Motor neuron (in vitro differentiated cells): Measurements from ENCODE around the gene FANK1. TPM values are rescaled to one million over a fixed set of nuclear protein-coding genes. Genes with fewer than 3 reads are reported as not detected.

Experiments
- ATAC-seq, 8 experiments: fragments of 200-7000 bp; cut with Tn5 transposase; replicated peaks in 6 of 8; 2 replicates each; pipeline ENCODE4 v1.8.0; 2021; ENCODE audit warnings: mild to moderate bottlenecking in 8 of 8, moderate library complexity in 8 of 8
- H3K27ac ChIP-seq, 2 donors: fragments of 250-450 bp; sonication (Bioruptor Pico); 2 replicates each; pipeline ENCODE4 v1.9.0; 2021; ENCODE audit warnings: antibody characterized with exemption in 2 of 2, mild to moderate bottlenecking in 2 of 2, moderate library complexity in 1 of 2
- H3K4me1 ChIP-seq, 2 donors: fragments of 250-450 bp; sonication (Bioruptor Pico); replicated peaks in 1 of 2; 2 replicates each; pipeline ENCODE4 v1.6.1; 2021; ENCODE audit warnings: antibody characterized with exemption in 2 of 2, mild to moderate bottlenecking in 2 of 2, moderate library complexity in 1 of 2
- H3K4me3 ChIP-seq, 5 donors: fragments of 250-450 bp; sonication (Bioruptor Pico); 2 replicates each; pipeline ENCODE4 v1.9.0; 2021; ENCODE audit warnings: antibody characterized with exemption in 5 of 5, mild to moderate bottlenecking in 5 of 5, moderate library complexity in 4 of 5
- WGBS, 10 experiments: fragments of 450-650 bp; shearing (Covaris generic); methylation state at CpG; one replicate each; pipeline ENCODE4 v1.0.0; 2022; 5-methylcytosine and 5-hydroxymethylcytosine counted together
- in situ Hi-C, 9 experiments: fragments of 400-800 bp; cut with MboI; loops; one replicate each; pipeline ENCODE4 v1.15.0; 2021; ENCODE audit warnings: low sequenced_read_pairs in 9 of 9, low pct_unique_long_range_greater_than_20kb in 2 of 9; ENCODE audit not compliant: unreplicated experiment in 9 of 9
- total RNA-seq, 8 experiments: library from RNA; unstranded; fragments of 300-600 nt; gene quantifications; 2 replicates each; pipeline versions ENCODE4 v1.2.3 to v1.2.4, GENCODE V29; 2022

Gene FANK1
- total RNA-seq, 8 experiments from 2014 or later: 0.99 to 45.9 (median 3.6) TPM

GRCh38 chr10:125984865-125985495, 88.6 kb downstream of the FANK1 start:
- ATAC-seq: no peak
- no peak overlapping the region for H3K27ac ChIP-seq
- H3K4me3 ChIP-seq: no peak overlapping the region
- peaks cover 15 to 20% of the 10 kb centered on the region in 2 donors for H3K4me1 ChIP-seq
- in situ Hi-C loops: loop anchor here in 4 of 9 experiments (10.0 to 25.0 kb wide), 4 partner anchors 402 to 752 kb away; partner anchors contain the start of gene ADAM12 (in 1 of the 4)
- 0 to 98% (median 72%) methylated on average over 1 to 6 of the region's 6 CpGs for WGBS, 10 experiments

- 56 to 100% (median 93%) methylated on average over 2 to 4 of the region's 5 CpGs; no CpG with 5 or more reads in 1 of the 10 experiments for WGBS, 10 experiments
- Histone ChIP-seq H3K4me3 (no peak overlapping the region), H3K4me1 (peaks cover 13 to 19% of the 10 kb centered on the region in 2 donors), H3K27ac (no peak overlapping the region)
- in situ Hi-C loops: loop anchor here in 4 of 9 experiments (10.0 to 25.0 kb wide), 4 partner anchors 402 to 752 kb away; partner anchors contain the start of gene ADAM12 (in 1 of the 4)
- no peak for ATAC-seq
Measured at GRCh38 chr10:125985557-125986240, 89.3 kb downstream of the FANK1 start.

- in situ Hi-C loops: loop anchor here in 4 of 9 experiments (10.0 to 25.0 kb wide), 4 partner anchors 398 to 748 kb away; partner anchors contain the start of gene ADAM12 (in 1 of the 4)
- 86 to 100% (median 90%) methylated on average over 1 to 2 of the region's 5 CpGs; no CpG with 5 or more reads in 5 of the 10 experiments for WGBS, 10 experiments
Measured at GRCh38 chr10:125989791-125990190, 93.4 kb downstream of the FANK1 start.

GRCh38 chr10:125990974-125991373, 94.6 kb downstream of the FANK1 start:
- no peak overlapping the region for H3K4me3 ChIP-seq
- 80 to 100% (median 93%) methylated on average over 1 to 2 of the region's 2 CpGs; no CpG with 5 or more reads in 7 of the 10 experiments for WGBS, 10 experiments
- peaks cover 0 to 3% of the 10 kb centered on the region in 2 donors for H3K4me1 ChIP-seq
- no peak overlapping the region for H3K27ac ChIP-seq
- in situ Hi-C loops: loop anchor here in 4 of 9 experiments (25.0 kb wide), 3 partner anchors 396 to 746 kb away; partner anchors contain the start of gene ADAM12 (in 1 of the 4)
- peak in 5 of 8 experiments; percentile 6 to 82 (median 32) for ATAC-seq

More at GRCh38 chr10:125989791-125990190, 93.4 kb downstream of the FANK1 start:
- H3K27ac ChIP-seq: no peak overlapping the region
- peaks cover 0 to 3% of the 10 kb centered on the region in 2 donors for H3K4me1 ChIP-seq
- no peak for ATAC-seq
- no peak overlapping the region for H3K4me3 ChIP-seq

GRCh38 chr10:125991392-125991791, 95.0 kb downstream of the FANK1 start:
- Histone ChIP-seq H3K27ac (no peak overlapping the region), H3K4me3 (no peak overlapping the region), H3K4me1 (peaks cover 0 to 3% of the 10 kb centered on the region in 2 donors)
- WGBS, 10 experiments: 29 to 100% (median 78%) methylated on average over 1 of the region's 1 CpG; no CpG with 5 or more reads in 2 of the 10 experiments
- peak in 6 of 8 experiments; percentile 9 to 82 (median 44) for ATAC-seq
- in situ Hi-C loops: loop anchor here in 4 of 9 experiments (25.0 kb wide), 3 partner anchors 396 to 746 kb away; partner anchors contain the start of gene ADAM12 (in 1 of the 4)

- WGBS, 10 experiments: 0 to 100% (median 66%) methylated on average over 1 to 6 of the region's 7 CpGs; no CpG with 5 or more reads in 2 of the 10 experiments
- no peak overlapping the region for H3K27ac ChIP-seq
- in situ Hi-C loops: loop anchor here in 4 of 9 experiments (25.0 kb wide), 3 partner anchors 395 to 745 kb away; partner anchors contain the start of gene ADAM12 (in 1 of the 4)
Measured at GRCh38 chr10:125992254-125992653, 95.9 kb downstream of the FANK1 start.

GRCh38 chr10:125994601-125995000, 98.2 kb downstream of the FANK1 start:
- in situ Hi-C loops: loop anchor here in 4 of 9 experiments (25.0 kb wide), 3 partner anchors 393 to 743 kb away; partner anchors contain the start of gene ADAM12 (in 1 of the 4)
- no peak overlapping the region for H3K27ac ChIP-seq
- no peaks in the 10 kb centered on the region for H3K4me1 ChIP-seq
- ATAC-seq: no peak
- WGBS, 10 experiments: 33 to 100% (median 75%) methylated on average over 1 to 4 of the region's 6 CpGs; no CpG with 5 or more reads in 1 of the 10 experiments
- H3K4me3 ChIP-seq: no peak overlapping the region

More at GRCh38 chr10:125992254-125992653, 95.9 kb downstream of the FANK1 start:
- Histone ChIP-seq H3K4me1 (peaks cover 0 to 3% of the 10 kb centered on the region in 2 donors), H3K4me3 (no peak overlapping the region)
- ATAC-seq: peak in 5 of 8 experiments; percentile 39 to 90 (median 68)

GRCh38 chr10:125995726-125996304, 99.5 kb downstream of the FANK1 start:
- in situ Hi-C loops: loop anchor here in 4 of 9 experiments (25.0 kb wide), 3 partner anchors 391 to 741 kb away; partner anchors contain the start of gene ADAM12 (in 1 of the 4)
- 66 to 100% (median 89%) methylated on average over 2 to 8 of the region's 9 CpGs; no CpG with 5 or more reads in 1 of the 10 experiments for WGBS, 10 experiments
- ATAC-seq: no peak
- H3K27ac ChIP-seq: no peak overlapping the region
- no peak overlapping the region for H3K4me3 ChIP-seq
- no peaks in the 10 kb centered on the region for H3K4me1 ChIP-seq

GRCh38 chr10:125997586-125997985, 101.2 kb downstream of the FANK1 start:
- ATAC-seq: no peak
- 20 to 100% (median 88%) methylated on average over 1 to 8 of the region's 12 CpGs; no CpG with 5 or more reads in 4 of the 10 experiments for WGBS, 10 experiments
- H3K27ac ChIP-seq: no peak overlapping the region

GRCh38 chr10:125999694-126000093, 103.3 kb downstream of the FANK1 start:
- no peak for ATAC-seq
- Histone ChIP-seq H3K27ac (no peak overlapping the region), H3K4me1 (no peaks in the 10 kb centered on the region), H3K4me3 (no peak overlapping the region)
- 57 to 100% (median 74%) methylated on average over 1 to 3 of the region's 3 CpGs; no CpG with 5 or more reads in 2 of the 10 experiments for WGBS, 10 experiments
- in situ Hi-C loops: loop anchor here in 4 of 9 experiments (25.0 kb wide), 3 partner anchors 388 to 738 kb away; partner anchors contain the start of gene ADAM12 (in 1 of the 4)

More at GRCh38 chr10:125997586-125997985, 101.2 kb downstream of the FANK1 start:
- in situ Hi-C loops: loop anchor here in 4 of 9 experiments (25.0 kb wide), 3 partner anchors 390 to 740 kb away; partner anchors contain the start of gene ADAM12 (in 1 of the 4)
- Histone ChIP-seq H3K4me1 (no peaks in the 10 kb centered on the region), H3K4me3 (no peak overlapping the region)

GRCh38 chr10:126001576-126001975, 105.2 kb downstream of the FANK1 start:
- 27 to 100% (median 60%) methylated on average over 1 to 2 of the region's 2 CpGs; no CpG with 5 or more reads in 7 of the 10 experiments for WGBS, 10 experiments
- no peak overlapping the region for H3K4me3 ChIP-seq
- no peaks in the 10 kb centered on the region for H3K4me1 ChIP-seq
- ATAC-seq: peak in 3 of 8 experiments; percentile 29 to 67 (median 62)
- in situ Hi-C loops: no loop called here
- no peak overlapping the region for H3K27ac ChIP-seq

GRCh38 chr10:126004752-126005151, 108.4 kb downstream of the FANK1 start:
- no peak for ATAC-seq
- Histone ChIP-seq H3K4me3 (no peak overlapping the region), H3K4me1 (no peaks in the 10 kb centered on the region), H3K27ac (no peak overlapping the region)
- in situ Hi-C loops: no loop called here
- 0 to 100% (median 74%) methylated on average over 1 to 8 of the region's 8 CpGs; no CpG with 5 or more reads in 1 of the 10 experiments for WGBS, 10 experiments
